WI38 (cell line): ENCODE data around the gene KRTAP19-2.

Source experiments
- H3K4me3 ChIP-seq: 2 replicates; pipeline ENCODE4 v1.5.1; 2011; ENCODE audit warnings: low read depth, mild to moderate bottlenecking, control low read depth, low read length
- TF ChIP-seq, protein P1 (sequence below): IDR thresholded peaks from 2 replicates; pipeline ENCODE4 v1.5.1; 2012; ENCODE audit warnings: low read depth, mild to moderate bottlenecking, control low read depth, low read length

Gene KRTAP19-2

DNA sequence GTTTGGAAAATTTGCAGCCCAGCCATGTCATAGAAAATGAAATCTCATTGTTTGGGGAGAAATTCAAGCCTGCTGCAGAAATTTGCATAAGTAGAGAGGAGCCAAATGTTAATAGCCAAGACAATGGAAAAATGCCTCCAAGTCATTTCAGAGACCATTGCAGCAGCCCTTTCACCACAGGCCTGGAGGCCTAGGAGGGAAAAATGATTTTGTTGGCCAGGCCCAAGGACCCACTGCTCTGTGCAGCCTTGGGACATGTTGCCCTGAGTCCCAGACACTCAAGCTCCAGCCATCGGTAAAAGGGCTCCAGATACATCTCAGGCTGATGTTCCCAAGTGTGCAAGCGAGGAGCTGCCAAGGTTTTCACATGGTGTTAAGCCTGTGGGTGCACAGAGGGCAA is 1.1 kb downstream of the KRTAP19-2 start:
- TF ChIP-seq, protein P1, sequence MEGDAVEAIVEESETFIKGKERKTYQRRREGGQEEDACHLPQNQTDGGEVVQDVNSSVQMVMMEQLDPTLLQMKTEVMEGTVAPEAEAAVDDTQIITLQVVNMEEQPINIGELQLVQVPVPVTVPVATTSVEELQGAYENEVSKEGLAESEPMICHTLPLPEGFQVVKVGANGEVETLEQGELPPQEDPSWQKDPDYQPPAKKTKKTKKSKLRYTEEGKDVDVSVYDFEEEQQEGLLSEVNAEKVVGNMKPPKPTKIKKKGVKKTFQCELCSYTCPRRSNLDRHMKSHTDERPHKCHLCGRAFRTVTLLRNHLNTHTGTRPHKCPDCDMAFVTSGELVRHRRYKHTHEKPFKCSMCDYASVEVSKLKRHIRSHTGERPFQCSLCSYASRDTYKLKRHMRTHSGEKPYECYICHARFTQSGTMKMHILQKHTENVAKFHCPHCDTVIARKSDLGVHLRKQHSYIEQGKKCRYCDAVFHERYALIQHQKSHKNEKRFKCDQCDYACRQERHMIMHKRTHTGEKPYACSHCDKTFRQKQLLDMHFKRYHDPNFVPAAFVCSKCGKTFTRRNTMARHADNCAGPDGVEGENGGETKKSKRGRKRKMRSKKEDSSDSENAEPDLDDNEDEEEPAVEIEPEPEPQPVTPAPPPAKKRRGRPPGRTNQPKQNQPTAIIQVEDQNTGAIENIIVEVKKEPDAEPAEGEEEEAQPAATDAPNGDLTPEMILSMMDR = no peak
- no peak overlapping the region for H3K4me3 ChIP-seq

DNA sequence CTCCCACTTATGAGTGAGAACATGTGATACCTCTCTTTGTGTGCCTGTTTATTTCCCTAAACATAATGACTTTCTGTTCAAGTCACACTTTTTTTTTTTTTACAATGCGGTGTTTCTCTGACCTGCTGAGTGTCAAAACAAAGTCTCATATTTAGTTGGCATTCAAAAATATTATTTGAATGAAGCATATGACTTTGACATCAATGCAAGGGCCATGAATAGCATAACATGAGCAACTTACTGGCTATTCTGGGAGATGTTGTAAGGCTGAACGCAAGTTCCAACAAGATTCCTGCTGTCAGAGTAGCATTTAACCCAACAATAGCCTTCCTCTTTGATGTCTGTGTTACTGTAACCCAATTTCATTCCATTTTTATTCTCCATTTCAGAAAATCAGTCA is 5.1 kb downstream of the KRTAP19-2 start:
- TF ChIP-seq, protein P1 = no peak
- H3K4me3 ChIP-seq = no peak overlapping the region

DNA sequence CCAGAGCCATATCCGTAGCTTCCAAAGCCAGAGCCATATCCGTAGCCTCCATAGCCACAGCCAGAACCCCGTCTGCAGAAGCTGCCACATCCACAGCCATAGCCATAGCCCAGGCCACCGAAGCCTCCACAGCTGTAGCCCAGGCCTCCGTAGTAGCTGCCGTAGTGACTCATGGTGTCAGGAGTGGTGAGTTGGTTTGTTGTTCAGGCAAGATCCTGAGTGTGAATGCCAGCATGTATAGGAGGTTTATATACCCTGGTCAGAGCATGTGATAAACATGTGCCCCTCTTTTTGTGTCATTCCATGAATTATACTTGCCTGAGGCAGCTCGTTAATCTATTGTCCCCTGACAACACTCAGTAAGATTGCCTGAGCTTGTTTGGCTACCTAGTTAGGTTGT is 7.1 kb downstream of the KRTAP19-2 start, which contains the start of gene KRTAP19-1:
Gene KRTAP19-1 (minus strand): TSS at position 223 of the 400 bp plus-strand sequence. CDS start 50 bp downstream, at position 173.
- TF ChIP-seq, protein P1 = no peak
- no peak within 1 kb of the TSS for H3K4me3 ChIP-seq

DNA sequence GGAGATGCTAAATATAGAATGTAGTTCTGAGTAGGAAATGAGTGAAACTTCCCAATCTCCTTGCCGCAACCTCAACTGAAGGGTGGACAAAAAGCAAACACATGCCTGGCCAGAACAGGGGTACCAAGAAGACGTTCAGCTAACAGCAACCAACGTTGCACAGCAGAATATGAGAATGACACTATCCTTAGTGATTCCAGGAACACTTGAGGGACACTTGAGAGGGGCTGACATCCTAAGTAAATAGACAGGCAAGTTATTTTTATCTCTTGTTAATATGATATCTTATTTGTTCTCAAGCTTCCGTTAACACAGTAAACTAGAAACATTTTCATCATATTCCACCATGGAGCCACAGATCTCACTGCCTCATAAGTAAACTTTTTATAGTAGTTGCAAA is 8.0 kb downstream of the KRTAP19-2 start:
- TF ChIP-seq, protein P1 = no peak

DNA sequence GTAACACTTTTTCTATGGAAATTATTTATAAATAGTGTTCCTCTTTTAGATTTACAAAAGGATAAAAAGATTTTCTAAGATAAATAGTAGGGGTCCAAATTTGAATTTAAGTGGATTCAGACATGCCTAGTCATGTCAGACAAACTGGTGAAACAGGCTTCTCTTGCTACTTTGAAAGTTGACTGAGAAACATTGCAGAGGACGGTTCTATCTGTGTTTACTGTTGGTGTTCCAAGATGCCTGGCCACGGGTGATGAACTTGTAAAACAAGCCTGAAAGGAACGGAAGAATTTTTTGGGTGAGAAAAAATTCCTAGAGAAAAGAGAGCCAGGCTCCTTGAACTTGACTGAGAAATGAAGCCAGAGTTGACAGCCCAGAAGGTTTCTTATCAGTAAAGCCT is 9.2 kb downstream of the KRTAP19-2 start:
- no peak overlapping the region for H3K4me3 ChIP-seq
- TF ChIP-seq, protein P1 = no peak

More for the DNA sequence above, 8.0 kb downstream of the KRTAP19-2 start:
- no peak overlapping the region for H3K4me3 ChIP-seq

DNA sequence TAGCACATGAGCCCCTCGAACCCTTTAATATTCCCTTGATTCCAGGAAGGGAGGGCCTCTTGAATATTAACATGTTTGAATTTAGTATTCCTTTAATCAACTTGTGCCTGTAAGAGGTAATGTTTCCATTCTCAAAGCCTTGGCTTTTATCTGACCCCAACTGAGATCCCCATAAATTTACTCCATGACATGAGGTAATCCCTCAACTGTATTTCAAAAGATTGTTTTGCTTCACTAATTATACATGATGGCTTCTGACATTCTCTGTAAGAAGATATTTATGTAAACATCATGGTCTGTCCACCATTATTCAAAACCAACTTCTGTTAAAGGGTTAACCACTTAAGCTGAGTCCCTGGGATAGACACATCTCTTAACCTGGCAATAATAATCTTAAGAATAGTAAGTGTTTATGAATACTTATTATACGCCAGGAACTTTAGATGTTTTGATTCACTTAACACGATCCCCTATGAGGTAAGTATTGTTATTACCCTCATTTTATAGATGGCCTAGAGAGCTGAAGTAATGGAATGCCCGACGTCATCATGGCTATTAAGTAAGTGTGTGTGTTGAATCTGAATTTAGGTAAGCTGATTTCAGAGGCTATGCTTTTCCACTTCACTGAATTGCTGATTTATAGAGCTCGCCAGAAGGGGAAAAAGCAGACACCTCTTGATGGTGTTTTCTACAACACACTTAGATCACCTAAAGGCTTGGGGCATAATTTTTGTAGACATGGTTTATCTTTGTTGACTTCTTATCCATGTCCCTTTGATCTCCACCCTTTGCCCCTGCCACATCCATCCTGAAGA is 18.1 kb downstream of the KRTAP19-2 start:
- TF ChIP-seq, protein P1 = no peak
- H3K4me3 ChIP-seq = no peak overlapping the region

DNA sequence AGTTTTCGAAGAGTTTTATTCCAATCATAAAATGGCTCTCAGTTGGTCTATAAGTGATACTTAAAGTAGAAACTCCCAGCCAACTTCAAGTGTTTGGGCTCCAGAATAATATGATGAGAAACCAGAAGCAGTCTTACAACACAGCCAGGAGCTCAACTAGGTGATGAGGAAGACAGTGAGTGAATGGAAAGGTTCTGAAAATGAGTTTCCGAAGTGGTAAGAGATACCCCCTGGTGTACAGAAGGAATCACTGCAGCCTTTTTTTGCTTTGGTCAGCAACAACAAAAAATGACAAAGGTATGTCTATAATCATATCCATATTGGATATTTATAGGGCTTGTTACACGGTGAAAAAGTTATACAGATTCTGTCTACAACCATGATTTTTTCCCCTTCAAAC is 23.5 kb downstream of the KRTAP19-2 start:
- H3K4me3 ChIP-seq = no peak overlapping the region
- TF ChIP-seq, protein P1 = no peak
